GM12875 (cell line): ENCODE results near the gene EBF4.
"Not testable (repeated sequence)": the region's sequence is repeated elsewhere in the genome, so short reads cannot be mapped to it uniquely, and the experiment has no call there.

Experiments used
- H3K4me3 ChIP-seq: one replicate; pipeline ENCODE4 v1.5.1; 2011; ENCODE audit warnings: low read depth, low read length, control low read depth
- TF ChIP-seq, protein P1 (sequence below): IDR thresholded peaks from 2 replicates; pipeline ENCODE4 v1.5.1; 2011; ENCODE audit warnings: low read depth, mild to moderate bottlenecking, control low read depth, inconsistent platforms, low read length, moderate library complexity, borderline replicate concordance; ENCODE audit not compliant: insufficient read depth

The EBF4 gene

GRCh38 chr20:2801286-2801728, 108.7 kb downstream of the EBF4 start:
- H3K4me3 ChIP-seq = no peak overlapping the region
- TF ChIP-seq, protein P1, sequence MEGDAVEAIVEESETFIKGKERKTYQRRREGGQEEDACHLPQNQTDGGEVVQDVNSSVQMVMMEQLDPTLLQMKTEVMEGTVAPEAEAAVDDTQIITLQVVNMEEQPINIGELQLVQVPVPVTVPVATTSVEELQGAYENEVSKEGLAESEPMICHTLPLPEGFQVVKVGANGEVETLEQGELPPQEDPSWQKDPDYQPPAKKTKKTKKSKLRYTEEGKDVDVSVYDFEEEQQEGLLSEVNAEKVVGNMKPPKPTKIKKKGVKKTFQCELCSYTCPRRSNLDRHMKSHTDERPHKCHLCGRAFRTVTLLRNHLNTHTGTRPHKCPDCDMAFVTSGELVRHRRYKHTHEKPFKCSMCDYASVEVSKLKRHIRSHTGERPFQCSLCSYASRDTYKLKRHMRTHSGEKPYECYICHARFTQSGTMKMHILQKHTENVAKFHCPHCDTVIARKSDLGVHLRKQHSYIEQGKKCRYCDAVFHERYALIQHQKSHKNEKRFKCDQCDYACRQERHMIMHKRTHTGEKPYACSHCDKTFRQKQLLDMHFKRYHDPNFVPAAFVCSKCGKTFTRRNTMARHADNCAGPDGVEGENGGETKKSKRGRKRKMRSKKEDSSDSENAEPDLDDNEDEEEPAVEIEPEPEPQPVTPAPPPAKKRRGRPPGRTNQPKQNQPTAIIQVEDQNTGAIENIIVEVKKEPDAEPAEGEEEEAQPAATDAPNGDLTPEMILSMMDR = no peak

GRCh38 chr20:2804041-2804828, 111.7 kb downstream of the EBF4 start:
- TF ChIP-seq, protein P1 = no peak
- no peak overlapping the region for H3K4me3 ChIP-seq

DNA sequence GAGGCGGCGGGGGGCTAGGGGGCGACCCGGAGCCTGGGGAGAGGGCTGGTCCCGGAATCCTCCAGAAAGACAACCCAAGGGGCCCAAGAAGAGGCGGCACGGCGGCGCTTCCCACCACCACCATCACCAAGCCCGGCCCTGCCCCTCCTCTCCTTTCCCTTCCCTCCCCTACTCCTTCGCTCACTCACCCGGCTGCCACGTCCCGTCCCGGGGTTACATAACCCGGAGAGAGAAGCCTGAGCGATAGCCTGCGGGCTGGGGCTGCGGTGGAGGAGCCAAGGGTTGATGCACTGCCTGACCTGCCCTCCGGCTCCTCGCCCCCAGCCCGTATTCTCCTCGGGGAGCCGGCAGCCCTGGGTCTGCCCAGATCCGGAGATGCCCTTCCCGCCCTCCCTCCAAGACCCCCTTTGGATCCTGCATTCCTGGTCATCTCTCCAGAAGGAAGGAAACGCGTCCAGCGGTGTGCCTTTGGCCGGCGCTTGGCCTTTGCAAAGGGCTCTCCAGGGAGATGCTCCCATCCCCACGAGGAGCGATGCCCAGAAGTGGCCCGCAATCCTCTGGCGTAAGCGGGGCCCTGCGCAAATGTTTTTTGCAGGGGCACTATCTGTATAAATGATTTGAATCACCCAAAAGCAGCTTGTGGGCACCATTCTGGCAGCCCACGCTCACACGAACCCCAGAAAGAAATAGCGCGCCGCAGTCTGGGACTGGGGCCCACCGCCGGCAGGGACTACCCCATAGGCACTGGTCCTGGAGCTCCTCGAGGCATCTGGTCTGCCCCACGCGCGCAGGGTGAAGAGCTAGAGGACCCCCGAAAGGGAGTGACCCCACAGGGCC, 112.5 kb downstream of the EBF4 start:
- TF ChIP-seq, protein P1 = no peak
- H3K4me3 ChIP-seq = no peak overlapping the region

DNA sequence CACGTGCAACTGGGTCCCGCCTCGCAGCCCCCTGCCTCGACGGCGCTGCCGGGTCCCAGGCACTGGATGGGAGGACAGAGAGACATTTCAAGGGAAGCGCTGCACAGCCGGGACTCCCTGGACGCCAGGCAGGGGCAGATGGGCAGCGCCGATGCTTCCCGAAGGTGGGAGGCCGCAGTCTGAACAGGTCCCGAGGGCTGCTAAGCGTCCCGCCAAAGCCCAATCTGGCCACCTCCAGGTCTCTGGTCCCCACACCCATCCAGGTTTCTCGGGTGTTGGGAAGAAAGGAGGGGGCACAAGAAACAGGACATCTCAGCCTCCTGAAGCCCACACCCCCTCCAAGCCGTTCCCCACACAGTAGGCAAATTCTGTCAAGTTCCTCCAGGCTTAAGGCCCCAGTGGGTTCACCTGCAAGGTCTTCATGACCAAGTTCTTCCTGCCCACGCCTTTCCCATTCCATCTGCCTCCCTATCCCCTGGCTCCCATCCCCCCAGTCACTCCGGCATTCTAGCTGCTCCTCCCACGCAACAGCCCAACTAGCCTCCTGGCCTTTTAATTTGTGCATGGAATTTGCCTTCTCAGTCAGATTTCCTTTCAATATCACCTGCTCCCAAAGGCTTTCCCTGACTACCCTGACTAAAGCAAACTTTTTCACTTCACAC, 113.2 kb downstream of the EBF4 start:
- no peak overlapping the region for H3K4me3 ChIP-seq
- TF ChIP-seq, protein P1 = no peak

- H3K4me3 ChIP-seq = no peak overlapping the region
- TF ChIP-seq, protein P1 = no peak
These were observed 113.7 kb downstream of the EBF4 start for GRCh38 chr20:2806351-2806701.

DNA sequence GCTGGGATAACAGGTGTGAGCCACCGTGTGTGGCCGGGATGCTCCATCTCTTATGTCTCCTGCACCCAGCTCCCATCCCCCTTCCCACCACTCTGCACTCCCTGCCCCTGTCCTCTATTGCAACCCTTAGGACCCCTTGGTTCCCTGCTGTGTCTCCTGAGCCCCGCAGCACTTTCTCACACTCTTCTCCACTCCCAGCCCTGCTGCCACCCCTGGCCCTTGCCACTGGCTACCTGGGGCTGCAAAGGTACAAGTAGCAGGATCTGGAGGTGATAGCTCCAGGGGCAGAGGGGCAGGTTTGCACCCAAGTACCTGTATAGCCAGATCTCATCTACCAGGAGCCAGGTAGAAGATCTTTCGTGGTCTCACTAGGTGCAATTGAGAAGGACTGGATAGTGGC, 114.4 kb downstream of the EBF4 start:
- TF ChIP-seq, protein P1 = no peak

DNA sequence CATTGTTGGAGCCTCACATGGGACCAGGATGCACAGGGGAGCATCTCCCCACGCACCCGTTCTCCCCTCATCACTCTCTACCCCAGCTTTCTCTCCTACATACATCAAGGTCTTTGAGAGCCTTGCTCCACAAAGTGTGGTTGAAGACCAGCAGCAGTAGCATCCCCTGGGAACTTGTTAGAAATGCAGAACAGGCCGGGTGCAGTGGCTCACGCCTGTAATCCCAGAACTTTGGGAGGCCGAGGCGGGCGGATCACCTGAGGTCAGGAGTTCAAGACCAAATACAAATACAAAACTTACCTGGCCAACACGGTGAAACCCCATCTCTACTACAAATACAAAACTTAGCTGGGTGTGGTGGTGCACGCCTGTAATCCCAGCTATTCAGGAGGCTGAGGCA, 115.3 kb downstream of the EBF4 start:
- not testable (repeated sequence) for H3K4me3 ChIP-seq

More for the DNA sequence above, 114.4 kb downstream of the EBF4 start:
- H3K4me3 ChIP-seq = no peak overlapping the region
